ENCODE data around the gene MAP3K12. TPM values are rescaled to one million over a fixed set of nuclear protein-coding genes. Genes with fewer than 3 reads are reported as not detected.

MAP3K12 gene
- polyA plus RNA-seq, 1 donor from 2014 or later, result 82.0 TPM

DNA sequence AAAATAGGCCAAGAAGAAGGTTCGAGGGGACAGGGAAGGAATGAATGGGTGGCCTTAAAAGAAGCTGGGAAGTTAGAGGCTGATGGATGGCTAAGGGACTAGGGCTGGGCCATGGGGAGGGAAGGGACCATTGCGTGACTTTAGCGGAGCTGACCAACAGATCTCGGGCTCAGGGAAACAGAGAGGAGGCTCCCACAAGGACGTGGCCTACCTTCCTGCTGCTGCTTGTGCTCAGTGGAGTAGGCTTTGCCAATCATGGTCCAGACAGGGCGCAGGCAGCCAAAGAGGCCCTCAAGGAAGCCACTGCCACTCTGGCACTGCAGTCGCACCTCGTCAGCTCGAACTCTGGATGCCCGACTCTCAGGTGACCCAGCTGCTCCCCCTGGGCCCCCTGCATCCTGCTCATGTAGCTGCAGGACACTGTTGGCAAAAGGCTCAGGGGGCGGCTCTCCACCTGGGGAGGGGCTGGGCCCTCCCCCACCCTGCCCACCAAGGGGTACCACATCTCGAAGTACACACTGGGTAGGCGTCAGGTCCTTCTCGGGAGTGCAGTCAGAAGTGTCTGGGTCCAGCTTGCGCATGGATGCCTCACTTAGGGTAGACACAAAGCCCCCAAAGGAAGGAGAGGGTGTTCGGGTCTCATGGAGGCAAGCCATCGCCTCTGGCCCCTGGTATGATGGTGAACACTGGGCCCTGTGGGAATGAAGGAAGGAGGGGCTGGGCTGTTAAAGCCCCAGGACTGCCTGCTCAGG is 12.3 kb downstream of the MAP3K12 start:
- H2AFZ ChIP-seq (ENCODE audit: low read depth, low read length), result no peak overlapping the region
- H3K9ac ChIP-seq (ENCODE audit: low read length), result no peak overlapping the region
- no peak overlapping the region for H3K4me2 ChIP-seq (ENCODE audit: low read length)
- H4K20me1 ChIP-seq (ENCODE audit: insufficient read depth), result peaks cover 7% of the 10 kb centered on the region
- no peaks in the 10 kb centered on the region for H3K27me3 ChIP-seq (ENCODE audit: insufficient read depth, low read depth, low read length)
- H3K36me3 ChIP-seq (ENCODE audit: insufficient read depth, low read length), result no peaks in the 10 kb centered on the region
- H3K9me2 ChIP-seq (ENCODE audit: insufficient read depth, low read length), result no peaks in the 10 kb centered on the region
- TF ChIP-seq MXI1 (conservative IDR thresholded peaks at IDR 0.05; ENCODE audit: poor library complexity, severe bottlenecking), result no peak
- TF ChIP-seq, protein P1, sequence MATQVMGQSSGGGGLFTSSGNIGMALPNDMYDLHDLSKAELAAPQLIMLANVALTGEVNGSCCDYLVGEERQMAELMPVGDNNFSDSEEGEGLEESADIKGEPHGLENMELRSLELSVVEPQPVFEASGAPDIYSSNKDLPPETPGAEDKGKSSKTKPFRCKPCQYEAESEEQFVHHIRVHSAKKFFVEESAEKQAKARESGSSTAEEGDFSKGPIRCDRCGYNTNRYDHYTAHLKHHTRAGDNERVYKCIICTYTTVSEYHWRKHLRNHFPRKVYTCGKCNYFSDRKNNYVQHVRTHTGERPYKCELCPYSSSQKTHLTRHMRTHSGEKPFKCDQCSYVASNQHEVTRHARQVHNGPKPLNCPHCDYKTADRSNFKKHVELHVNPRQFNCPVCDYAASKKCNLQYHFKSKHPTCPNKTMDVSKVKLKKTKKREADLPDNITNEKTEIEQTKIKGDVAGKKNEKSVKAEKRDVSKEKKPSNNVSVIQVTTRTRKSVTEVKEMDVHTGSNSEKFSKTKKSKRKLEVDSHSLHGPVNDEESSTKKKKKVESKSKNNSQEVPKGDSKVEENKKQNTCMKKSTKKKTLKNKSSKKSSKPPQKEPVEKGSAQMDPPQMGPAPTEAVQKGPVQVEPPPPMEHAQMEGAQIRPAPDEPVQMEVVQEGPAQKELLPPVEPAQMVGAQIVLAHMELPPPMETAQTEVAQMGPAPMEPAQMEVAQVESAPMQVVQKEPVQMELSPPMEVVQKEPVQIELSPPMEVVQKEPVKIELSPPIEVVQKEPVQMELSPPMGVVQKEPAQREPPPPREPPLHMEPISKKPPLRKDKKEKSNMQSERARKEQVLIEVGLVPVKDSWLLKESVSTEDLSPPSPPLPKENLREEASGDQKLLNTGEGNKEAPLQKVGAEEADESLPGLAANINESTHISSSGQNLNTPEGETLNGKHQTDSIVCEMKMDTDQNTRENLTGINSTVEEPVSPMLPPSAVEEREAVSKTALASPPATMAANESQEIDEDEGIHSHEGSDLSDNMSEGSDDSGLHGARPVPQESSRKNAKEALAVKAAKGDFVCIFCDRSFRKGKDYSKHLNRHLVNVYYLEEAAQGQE (IDR thresholded peaks at IDR 0.05; ENCODE audit: borderline replicate concordance), result no peak
- no peak for TF ChIP-seq EP300 (conservative IDR thresholded peaks at IDR 0.05; ENCODE audit: poor library complexity, severe bottlenecking)
- TF ChIP-seq, protein P2, sequence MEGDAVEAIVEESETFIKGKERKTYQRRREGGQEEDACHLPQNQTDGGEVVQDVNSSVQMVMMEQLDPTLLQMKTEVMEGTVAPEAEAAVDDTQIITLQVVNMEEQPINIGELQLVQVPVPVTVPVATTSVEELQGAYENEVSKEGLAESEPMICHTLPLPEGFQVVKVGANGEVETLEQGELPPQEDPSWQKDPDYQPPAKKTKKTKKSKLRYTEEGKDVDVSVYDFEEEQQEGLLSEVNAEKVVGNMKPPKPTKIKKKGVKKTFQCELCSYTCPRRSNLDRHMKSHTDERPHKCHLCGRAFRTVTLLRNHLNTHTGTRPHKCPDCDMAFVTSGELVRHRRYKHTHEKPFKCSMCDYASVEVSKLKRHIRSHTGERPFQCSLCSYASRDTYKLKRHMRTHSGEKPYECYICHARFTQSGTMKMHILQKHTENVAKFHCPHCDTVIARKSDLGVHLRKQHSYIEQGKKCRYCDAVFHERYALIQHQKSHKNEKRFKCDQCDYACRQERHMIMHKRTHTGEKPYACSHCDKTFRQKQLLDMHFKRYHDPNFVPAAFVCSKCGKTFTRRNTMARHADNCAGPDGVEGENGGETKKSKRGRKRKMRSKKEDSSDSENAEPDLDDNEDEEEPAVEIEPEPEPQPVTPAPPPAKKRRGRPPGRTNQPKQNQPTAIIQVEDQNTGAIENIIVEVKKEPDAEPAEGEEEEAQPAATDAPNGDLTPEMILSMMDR (IDR thresholded peaks at IDR 0.05; ENCODE audit: poor library complexity, severe bottlenecking), result no peak
- no peak for TF ChIP-seq EZH2 (IDR thresholded peaks at IDR 0.05; ENCODE audit: borderline replicate concordance, insufficient read depth, low read length, poor library complexity, severe bottlenecking)
- TF ChIP-seq POLR2AphosphoS5 (IDR thresholded peaks at IDR 0.05), result no peak
- no peak for TF ChIP-seq RAD21 (conservative IDR thresholded peaks at IDR 0.05)
- no peak for TF ChIP-seq TAF1 (IDR thresholded peaks at IDR 0.05; ENCODE audit: low read depth)
- no peak for TF ChIP-seq SMC3 (conservative IDR thresholded peaks at IDR 0.05; ENCODE audit: poor library complexity)
- H3F3A ChIP-seq (ENCODE audit: insufficient read depth, low read length, poor library complexity, severe bottlenecking), result no peaks in the 10 kb centered on the region
- peaks cover 23% of the 10 kb centered on the region for H3K79me2 ChIP-seq (replicated peaks; ENCODE audit: insufficient read depth, low read length)
- H3K9me3 ChIP-seq (ENCODE audit: low read length), result no peaks in the 10 kb centered on the region
- H3K27ac ChIP-seq (ENCODE audit: low read length), result no peak overlapping the region
- H3K4me3 ChIP-seq (ENCODE audit: low read length), result no peak overlapping the region

DNA sequence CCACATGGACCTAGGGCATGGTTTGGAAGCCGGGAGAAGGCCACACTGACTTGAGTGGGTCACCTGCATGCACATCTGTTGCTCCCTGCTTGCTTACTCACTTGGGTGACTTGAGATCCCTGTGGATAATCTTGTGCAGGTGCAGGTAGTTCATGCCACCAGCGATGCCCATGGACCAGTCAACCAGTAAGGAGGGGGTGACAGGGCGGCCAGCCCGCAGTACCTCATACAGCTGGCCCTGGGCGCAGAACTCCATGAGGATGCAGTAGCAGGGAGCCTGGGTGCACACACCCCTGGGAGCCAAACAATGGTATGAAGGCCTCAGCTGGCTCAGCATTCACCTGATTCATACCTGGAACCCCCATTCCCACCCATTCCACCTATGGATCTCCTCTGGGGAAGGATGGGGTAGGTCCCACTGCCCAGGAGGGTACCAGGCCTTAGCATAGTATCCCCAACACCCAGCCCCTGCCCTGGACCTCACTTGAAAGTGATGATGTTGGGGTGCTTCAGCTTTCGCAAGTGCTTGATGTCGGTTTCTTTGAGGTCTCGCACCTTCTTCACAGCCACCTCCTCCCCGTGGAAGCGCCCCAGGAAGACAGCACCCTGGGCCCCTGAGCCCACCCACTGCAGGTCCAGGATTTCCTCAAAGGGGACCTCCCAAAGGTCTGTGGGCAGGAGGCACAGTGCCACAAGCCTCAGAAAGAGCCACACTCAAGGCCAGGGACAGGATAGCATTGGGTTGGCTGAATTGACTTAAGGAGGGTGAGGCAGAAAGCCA is 13.1 kb downstream of the MAP3K12 start:
- Histone ChIP-seq H3F3A (ENCODE audit: insufficient read depth, low read length, poor library complexity, severe bottlenecking) (no peaks in the 10 kb centered on the region), H2AFZ (ENCODE audit: low read depth, low read length) (no peak overlapping the region), H3K36me3 (ENCODE audit: insufficient read depth, low read length) (no peaks in the 10 kb centered on the region), H3K4me3 (ENCODE audit: low read length) (no peak overlapping the region), H3K27ac (ENCODE audit: low read length) (no peak overlapping the region), H3K27me3 (ENCODE audit: insufficient read depth, low read depth, low read length) (no peaks in the 10 kb centered on the region), H3K9me2 (ENCODE audit: insufficient read depth, low read length) (no peaks in the 10 kb centered on the region), H3K9ac (ENCODE audit: low read length) (no peak overlapping the region), H4K20me1 (ENCODE audit: insufficient read depth) (peaks cover 7% of the 10 kb centered on the region), H3K79me2 (replicated peaks; ENCODE audit: insufficient read depth, low read length) (peaks cover 23% of the 10 kb centered on the region), H3K4me2 (ENCODE audit: low read length) (no peak overlapping the region), H3K9me3 (ENCODE audit: low read length) (no peaks in the 10 kb centered on the region)
- TF ChIP-seq EZH2 (IDR thresholded peaks at IDR 0.05; ENCODE audit: borderline replicate concordance, insufficient read depth, low read length, poor library complexity, severe bottlenecking) (no peak), RAD21 (conservative IDR thresholded peaks at IDR 0.05) (no peak), SMC3 (conservative IDR thresholded peaks at IDR 0.05; ENCODE audit: poor library complexity) (no peak), EP300 (conservative IDR thresholded peaks at IDR 0.05; ENCODE audit: poor library complexity, severe bottlenecking) (no peak), TAF1 (IDR thresholded peaks at IDR 0.05; ENCODE audit: low read depth) (no peak), MXI1 (conservative IDR thresholded peaks at IDR 0.05; ENCODE audit: poor library complexity, severe bottlenecking) (no peak), POLR2AphosphoS5 (IDR thresholded peaks at IDR 0.05) (no peak)
- TF ChIP-seq, protein P2 (IDR thresholded peaks at IDR 0.05; ENCODE audit: poor library complexity, severe bottlenecking), result no peak
- TF ChIP-seq, protein P1 (IDR thresholded peaks at IDR 0.05; ENCODE audit: borderline replicate concordance), result no peak

Data from neural cell (in vitro differentiated cells).